CD4-positive, alpha-beta T cell treated with Interleukin-6 at 100 ng/mL for 8 hours (primary cell): ENCODE measurements around the gene OR6Q1.
"Not testable (repeated sequence)": the region's sequence is repeated elsewhere in the genome, so short reads cannot be mapped to it uniquely, and the experiment has no call there.

Experiments used
- DNase-seq: peaks from one replicate; pipeline ENCODE4 v3.0.0-alpha.2; 2020; ENCODE audit warnings: mixed read lengths, low spot score

Gene OR6Q1, protein sequence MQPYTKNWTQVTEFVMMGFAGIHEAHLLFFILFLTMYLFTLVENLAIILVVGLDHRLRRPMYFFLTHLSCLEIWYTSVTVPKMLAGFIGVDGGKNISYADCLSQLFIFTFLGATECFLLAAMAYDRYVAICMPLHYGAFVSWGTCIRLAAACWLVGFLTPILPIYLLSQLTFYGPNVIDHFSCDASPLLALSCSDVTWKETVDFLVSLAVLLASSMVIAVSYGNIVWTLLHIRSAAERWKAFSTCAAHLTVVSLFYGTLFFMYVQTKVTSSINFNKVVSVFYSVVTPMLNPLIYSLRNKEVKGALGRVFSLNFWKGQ

DNA sequence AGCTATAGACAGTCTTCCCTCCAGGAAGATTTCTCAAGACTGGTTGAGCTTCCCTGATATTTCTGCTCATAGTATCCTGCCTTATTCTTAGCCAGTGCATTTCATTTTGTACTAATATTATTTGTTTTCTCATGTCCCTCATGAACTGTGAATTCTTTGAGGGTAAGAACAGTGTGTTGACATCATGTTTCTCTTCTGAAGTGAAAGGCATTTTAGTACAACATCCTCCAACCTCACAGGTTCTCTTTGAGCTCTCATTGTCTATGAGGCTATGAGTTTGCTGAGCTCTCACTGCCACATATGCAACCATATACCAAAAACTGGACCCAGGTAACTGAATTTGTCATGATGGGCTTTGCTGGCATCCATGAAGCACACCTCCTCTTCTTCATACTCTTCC lies at the start of gene OR6Q1:
OR6Q1 (plus strand) TSS at position 301 of the 400 bp plus-strand sequence; CDS start at position 301, 0 bp downstream.
- no peak for DNase-seq

DNA sequence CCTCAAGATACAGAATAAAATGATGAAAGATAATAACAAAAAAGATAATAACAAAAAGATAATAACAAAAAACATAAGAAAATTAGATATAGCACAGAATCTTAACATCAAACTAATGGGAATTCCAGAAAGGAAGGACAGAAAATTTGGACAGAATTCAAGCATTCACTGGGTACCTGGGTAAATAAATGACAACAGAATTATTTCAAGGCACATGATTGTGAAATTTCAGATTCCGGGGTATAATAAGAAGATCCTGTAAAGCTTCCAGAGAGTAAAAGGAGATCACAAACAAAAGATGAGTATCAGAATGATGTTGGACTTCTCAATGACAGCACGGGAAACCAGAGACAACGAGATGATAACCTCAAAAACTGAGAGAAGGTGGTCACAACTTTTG lies 49.2 kb upstream of the OR6Q1 start:
- DNase-seq = no peak

DNA sequence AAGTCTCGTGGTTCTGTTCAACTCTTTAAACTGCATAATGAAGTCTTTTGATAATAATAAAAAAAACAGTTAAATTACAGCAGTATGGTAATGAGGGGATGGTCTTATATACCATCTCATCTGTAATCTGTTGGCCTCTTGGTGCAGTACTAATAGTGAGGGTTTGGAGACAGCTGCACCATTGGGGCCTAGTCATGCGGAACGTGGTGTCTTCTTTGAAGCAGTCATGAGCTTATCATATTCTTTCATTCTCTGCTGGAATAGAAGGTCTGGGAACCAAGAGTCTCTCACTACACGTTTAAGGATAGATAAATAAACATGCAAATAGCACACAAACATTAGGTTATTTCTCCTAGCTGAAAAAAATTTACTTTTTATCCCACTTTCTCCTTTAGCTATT lies 48.0 kb upstream of the OR6Q1 start:
- no peak for DNase-seq

DNA sequence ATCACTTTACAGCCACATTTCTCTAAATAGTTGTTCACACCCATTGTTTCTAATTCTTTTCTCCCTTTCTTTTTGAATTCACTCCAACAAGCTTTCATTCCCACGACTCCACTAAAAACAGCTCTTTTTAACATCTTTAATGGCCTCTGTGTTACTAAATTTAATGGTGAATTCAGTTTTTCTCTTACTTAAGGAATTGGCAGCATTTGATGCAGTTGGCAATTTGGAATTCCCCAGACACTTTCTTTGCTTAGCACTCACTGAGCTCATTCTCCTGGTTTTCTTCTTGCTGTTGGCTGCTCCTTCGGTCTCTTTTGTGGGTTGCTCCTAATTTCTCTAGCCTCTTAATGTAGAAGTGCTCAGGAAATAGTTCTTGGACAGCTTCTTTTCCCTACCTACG lies 47.6 kb upstream of the OR6Q1 start:
- no peak for DNase-seq

DNA sequence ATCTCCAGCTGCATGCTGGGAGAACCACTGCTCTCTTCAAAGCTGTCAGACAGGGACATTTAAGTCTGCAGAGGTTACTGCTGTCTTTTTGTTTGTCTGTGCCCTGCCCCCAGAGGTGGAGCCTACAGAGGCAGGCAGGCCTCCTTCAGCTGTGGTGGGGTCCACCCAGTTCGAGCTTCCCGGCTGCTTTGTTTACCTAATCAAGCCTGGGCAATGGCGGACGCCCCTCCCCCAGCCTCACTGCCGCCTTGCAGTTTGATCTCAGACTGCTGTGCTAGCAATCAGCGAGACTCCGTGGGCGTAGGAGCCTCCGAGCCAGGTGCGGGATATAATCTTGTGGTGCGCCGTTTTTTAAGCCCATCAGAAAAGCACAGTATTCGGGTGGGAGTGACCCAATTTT lies 31.2 kb upstream of the OR6Q1 start:
- not testable (repeated sequence) for DNase-seq

DNA sequence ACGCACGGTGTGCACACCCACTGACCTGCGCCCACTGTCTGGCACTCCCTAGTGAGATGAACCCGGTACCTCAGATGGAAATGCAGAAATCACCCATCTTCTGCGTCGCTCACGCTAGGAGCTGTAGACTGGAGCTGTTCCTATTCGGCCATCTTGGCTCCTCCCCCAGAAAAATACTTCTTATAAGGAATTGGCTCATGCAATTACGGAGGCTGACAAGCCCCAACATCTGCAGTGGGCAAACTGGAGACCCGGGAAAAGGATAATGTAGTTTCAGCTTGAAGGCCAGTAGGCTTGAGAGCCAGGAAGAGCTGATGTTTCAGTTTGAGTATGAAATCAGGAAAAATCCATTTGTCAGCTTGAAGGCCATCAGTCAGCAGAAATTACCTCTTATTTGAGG lies 30.7 kb upstream of the OR6Q1 start:
- DNase-seq = not testable (repeated sequence)

DNA sequence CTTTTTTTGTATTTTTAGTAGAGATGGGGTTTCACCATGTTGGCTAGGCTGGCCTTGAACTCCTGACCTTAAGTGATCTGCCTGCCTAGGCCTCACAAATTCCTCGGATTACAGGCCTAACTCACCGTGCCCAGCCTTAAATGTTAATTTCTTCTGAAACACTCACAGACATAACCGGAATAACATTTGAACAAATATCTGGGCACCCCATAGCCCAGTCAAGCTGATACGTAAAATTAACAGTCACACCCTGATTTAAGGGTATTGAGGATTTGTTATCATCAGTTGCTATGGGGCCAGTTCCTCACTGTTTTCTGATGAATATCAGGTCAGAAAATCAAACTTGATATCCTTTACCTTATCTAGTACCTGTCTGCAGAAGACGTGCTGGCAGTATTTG lies 30.1 kb upstream of the OR6Q1 start:
- DNase-seq = no peak

DNA sequence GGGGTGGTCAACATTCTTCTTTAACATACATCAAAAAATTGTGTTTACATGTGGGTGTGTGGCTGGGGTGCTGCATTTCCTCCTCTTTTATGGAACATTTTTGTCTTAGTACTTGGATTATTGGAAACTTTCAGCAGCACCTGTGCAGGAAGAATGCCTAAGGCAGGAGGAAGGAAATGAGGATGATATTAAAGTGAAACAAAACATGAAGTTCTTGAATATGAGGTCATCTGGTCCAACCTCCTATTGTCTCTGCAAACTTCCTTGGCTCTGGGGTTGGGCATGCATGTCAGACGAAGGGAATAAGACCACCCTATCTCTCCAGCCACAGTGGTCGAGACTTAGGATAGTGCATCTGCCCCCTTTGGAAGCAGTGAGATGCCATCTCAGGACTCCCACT lies 27.7 kb upstream of the OR6Q1 start:
- DNase-seq = no peak

DNA sequence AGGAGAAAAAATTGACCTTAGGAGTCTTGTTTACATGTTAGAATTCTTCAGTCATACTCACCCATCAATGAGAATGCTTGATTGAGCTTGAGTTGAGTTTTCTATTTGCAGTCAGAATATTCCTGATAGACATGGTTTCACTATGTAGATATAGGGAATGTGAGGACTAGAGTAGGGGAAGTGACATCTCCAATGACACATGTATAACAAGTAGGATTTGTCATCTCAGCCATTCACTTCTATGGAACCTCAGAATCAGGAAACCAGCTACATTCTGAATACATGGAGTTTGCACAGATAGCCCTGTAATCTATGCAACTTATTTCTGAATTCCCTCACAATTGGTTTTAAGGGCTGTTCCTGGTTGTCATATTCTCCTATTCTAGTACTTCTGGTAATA lies 27.2 kb upstream of the OR6Q1 start:
- no peak for DNase-seq

DNA sequence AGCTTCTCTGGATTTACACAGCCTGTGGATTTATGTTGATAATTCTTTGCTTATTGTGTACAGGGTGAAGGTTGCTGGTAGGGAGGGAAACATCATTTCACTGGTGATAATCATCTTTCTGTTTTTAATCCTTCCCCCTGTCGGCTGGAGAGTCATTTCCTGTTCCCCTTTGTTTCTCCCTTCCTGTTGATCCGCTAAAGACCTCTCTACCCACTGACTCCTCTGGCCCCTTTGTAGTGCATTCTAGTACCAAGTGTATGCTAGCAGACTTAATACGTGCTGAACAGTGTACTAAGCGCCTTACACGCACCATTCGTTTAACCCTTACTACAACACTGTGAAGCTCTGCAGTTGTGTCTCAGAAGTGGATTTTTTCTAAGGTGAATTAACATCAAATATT lies 26.1 kb upstream of the OR6Q1 start:
- DNase-seq = no peak

DNA sequence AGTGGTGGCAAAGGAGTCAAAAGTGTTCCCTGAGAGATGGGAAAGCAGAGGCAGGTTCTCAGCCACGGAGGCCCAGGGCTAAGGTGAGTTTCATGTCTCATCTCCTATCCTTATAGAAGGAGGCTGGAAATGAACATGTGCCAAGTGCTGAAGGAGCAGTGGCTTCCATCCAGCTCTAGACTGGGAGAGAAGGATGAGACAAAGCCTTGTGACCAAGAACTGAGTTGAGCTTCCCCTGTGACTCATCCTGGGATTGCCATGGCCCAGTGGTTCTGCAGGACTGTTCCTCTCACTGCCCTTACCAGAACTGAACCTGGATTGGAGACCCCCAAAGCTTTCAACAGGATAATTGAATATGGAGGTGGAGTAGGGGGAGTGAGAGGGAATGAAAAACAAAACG lies 23.8 kb upstream of the OR6Q1 start:
- no peak for DNase-seq

DNA sequence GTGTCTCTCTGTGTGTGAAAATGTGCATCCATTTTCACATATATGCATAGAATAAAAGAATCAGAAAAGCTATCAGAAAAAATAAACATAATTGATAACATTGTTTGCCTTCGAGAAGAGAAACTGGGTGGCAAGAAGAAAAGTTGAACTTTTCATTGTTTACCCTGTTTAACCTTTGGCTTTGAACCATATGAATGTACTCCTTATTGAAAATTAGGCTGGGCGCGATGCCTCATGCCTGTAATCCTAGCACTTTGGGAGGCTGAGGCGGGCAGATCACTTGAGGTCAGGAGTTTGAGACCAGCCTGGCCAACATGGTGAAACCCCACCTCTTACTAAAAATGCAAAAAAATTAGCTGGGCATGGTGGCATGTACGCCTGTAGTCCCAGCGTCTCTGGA lies 19.0 kb upstream of the OR6Q1 start:
- no peak for DNase-seq

DNA sequence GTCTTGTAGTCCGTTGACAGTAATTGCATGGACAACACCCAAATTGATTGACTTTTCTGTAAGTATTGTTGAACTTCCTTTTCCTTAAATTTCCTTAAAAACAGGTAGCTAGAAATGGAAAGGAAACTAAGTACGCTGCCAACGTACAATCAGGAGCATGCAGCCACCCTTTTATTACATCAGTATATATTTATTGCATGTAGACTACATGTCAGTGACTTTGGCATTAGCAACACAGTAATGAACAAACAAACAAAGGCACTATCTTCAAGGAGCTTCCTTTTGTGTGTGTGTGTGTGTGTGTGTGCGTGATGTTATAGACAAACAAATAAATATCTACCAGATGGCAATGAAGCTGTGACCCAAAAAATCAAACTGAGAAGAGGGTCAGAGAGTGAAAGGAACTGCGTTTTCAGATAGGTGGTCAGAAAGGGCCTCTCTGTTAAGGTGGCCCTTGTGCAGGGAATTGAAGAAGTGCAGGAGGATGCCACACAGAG lies 7.3 kb upstream of the OR6Q1 start, which contains the start of gene OR9Q1:
OR9Q1 (plus strand) TSS at position 447 of the 497 bp plus-strand sequence. CDS start 155,564 bp downstream, outside the sequence.
- no peak for DNase-seq

DNA sequence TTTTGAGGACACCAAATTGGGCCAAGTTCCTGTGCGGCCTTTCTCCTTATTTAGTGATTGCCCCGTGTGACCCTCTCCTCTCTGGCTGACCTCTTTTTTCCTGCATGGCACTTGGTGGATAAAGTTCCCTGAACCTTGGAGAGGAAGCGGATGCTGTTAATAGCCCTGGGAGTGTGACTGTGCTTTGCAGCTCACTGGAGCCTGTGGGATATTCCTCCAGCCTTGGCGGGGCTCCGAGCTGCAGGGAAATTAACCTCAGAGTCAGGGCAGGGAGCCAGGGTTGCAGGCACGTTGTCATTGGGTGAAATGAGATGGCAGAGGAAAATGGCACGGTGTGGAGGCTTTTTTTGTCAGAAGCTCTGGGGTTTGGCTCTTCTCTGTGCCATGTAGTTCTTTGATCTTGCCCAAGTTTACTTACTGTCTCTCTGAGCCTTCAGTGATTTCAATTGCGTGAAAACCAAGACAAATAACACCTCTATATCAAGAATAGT lies 6.1 kb upstream of the OR6Q1 start:
- DNase-seq = no peak

DNA sequence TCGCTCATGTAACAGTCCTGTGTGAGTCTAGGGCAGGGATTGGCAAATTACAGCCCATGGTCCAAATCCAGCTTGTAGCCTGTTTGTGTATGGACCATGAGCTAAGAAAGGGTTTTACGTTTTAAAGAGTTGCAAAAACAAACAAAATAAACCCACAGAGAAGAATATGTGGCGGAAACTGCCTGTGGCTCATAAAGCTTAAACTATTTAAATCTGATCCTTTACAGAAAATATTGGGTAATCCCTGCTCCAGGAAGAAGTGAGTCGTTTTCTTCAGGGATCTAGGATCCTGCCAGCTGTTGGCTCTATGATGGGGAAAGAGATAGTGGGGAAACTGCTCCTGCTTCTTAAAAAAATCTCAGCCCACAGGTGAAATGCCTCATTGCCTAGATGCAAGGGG lies 3.4 kb upstream of the OR6Q1 start:
- no peak for DNase-seq

DNA sequence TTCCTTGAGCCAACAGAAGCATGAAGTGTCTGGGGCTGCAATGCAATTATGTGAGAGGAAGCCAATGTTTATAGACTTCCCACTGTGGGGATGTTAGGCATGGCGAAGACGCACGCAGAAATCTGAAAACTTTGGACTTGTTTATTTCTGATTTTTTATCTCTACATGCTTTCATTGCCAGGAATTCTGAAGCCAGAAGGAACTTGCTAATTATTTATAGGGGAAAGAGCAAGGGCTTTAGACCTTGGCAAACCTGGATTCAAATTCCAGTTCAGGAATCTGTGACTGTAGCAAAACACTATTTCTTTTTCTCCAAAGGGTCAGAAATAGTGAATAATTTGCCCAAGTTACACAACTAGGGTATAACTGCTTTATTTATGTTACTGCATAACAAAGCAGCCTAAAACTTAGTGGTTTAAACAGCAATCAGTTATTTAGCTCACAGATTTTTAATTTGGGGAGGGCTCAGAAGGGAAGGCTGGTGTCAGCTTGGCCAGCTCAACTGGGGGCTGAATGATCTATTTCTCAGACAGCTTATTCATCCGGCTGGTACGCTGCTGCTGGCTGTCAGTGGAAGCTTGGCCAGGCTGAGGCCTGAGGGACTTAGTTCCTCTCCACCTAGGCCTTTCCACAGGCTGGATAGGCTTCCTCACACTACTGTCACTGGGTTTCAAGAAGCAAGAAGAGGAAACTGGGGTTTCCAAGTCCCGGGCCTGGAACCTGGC lies 1.9 kb upstream of the OR6Q1 start:
- no peak for DNase-seq

DNA sequence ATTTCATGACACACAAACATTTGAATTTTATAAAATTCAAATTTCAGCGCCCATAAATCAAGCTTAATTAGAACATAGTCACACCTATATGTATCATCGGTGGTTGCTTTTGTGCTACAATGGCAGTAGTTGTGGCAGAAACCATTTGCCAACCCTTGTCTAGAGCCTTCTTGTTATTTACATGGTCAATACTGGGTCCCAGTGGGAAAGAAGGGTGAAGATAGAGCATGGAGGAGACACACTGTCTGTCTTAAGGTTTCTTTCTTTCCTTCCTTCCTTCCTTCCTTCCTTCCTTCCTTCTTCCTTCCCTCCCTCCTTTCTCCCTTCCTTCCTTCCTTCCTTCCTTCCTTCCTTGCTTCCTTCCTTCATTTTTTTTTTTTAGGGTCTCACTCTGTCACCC lies 3.7 kb downstream of the OR6Q1 start:
- DNase-seq = no peak

DNA sequence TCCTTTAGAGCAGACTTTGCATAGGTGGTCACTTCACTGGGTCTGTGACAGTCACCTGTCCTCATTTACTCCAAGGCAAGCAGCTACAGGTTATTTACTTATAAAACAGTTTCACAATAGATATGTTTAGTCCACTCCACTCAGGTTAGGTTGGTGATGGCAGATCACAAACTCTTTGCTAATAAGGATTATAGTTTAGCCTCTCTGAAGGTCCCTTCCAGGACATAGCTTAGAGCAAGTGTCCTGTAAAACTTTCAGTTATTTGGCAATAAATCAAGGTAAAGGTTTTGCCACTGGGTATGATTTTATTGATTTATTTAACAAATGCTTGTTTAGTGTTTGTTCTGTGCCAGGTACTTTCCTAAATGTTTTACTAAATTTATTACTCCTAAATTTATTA lies 8.8 kb downstream of the OR6Q1 start:
- DNase-seq = no peak

DNA sequence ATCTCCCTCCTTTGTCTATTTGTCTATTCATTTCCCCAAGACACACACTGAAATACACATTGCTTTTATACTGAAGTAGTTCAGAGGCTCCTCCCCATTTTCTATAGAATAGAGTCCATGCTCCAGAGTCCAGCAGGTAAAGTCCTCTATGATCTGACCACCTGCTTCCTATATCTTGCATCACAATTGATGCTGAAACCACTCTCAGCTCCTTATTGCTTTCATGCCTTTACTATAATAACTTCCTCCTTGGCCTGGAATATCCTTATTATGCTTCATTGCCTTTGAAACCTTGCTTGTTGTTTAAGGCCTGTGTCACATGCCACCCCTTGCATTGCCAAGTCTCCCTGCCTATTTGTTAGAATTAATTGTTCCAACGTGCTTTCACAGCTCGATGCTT lies 12.6 kb downstream of the OR6Q1 start:
- no peak for DNase-seq

DNA sequence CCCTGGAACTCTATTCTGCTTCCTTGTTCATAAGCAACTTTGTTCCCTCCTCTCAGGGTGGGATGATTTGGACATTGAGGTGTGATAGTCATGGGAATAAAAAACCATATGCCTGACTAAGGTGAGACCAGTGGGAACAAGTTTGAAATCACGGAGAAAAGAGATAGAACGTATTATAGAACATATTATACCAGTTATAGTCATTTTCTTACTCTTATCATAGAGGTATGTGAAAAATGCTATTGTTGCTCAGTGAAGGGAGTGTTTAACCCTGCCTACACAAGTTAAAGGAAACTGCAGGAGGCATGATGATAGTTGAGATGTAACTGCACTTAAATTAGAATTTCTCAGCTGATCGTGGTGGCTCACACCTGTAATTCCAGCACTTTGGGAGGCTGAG lies 15.5 kb downstream of the OR6Q1 start:
- DNase-seq = no peak

DNA sequence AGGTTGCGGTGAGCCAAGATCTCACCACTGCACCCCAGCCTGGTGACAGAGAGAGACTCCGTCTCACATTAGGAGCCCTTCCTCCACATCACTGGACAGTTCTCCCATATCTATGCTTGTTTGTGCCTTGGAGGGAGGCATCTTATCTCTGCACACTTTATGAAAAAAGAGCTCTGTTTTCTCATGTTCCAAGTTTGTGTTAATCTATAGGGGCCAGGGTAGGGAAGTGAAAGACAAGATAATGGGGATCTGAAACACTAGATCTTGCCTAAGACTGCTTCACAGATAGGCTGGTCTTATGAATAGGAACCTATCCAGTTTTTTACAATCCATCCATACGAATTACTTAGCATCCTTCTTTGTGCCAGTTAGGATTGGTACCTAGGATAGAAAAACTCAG lies 17.1 kb downstream of the OR6Q1 start:
- DNase-seq = no peak

DNA sequence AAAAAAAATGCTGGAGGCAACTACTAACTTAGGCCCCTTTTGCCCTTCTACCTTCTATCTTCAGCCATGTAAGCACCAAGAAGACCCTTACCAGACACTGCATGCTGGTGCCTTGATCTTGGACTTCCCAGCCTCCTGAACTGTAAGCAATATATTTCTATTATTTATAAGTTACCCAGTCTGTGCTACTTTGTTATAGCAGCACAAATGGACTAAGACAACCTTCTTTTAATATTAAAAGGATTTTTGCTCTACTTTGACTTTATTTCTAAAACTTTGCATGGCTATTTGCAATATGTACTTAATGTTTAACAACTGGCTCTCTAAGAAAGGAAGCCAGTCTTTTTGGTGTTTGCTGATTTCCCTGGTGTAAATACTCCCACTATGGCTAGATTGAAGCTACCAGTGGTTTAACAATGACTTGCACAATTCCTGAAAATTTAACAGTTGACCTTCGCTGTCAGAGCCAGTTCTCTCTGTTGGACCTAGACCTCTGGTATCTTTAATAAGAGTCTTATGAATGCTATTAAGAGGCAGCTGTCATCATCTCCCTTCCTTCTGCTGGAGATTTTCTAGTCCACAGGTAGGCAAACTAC lies 25.2 kb downstream of the OR6Q1 start:
- no peak for DNase-seq

DNA sequence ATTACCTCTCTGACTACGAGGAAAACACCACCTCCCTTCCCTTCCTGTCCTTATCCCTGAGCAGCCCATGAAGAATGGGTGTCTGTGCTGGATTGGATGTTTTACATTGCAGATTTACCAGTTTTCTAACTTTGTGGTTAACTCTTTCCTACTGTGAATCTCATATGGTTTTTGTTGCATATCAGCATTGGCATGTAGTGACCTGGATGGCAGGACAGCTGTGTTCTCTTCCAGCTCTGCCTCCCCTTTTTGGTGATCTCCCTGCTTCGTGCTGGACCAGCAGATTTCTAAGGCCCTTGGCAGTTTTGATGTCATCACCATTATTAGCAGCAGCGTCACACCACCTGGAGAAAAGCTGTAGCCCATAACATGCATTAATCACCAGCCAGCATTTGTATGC lies 26.7 kb downstream of the OR6Q1 start:
- no peak for DNase-seq
